IPS-20b (cell line): Measurements from ENCODE around the gene FAM3D.
"Not testable (repeated sequence)": the region's sequence is repeated elsewhere in the genome, so short reads cannot be mapped to it uniquely, and the experiment has no call there.

Experiments used
- H3K27ac ChIP-seq: one replicate; pipeline ENCODE4 v1.5.1; 2013; ENCODE audit warnings: low read length
- H3K27me3 ChIP-seq: 2 replicates; pipeline ENCODE4 v1.6.1; 2013; ENCODE audit warnings: mild to moderate bottlenecking, low read length, inconsistent platforms; ENCODE audit not compliant: insufficient read depth
- H3K36me3 ChIP-seq: 2 replicates; pipeline ENCODE4 v1.6.1; 2013; ENCODE audit warnings: low read depth, mild to moderate bottlenecking, inconsistent platforms, low read length, moderate library complexity; ENCODE audit not compliant: insufficient read depth
- H3K4me1 ChIP-seq: 2 replicates; pipeline ENCODE4 v1.6.1; 2013; ENCODE audit warnings: mild to moderate bottlenecking, control low read depth, inconsistent platforms, low read length, moderate library complexity; ENCODE audit not compliant: insufficient read depth
- H3K4me3 ChIP-seq: 2 replicates; pipeline ENCODE4 v1.5.1; 2013; ENCODE audit warnings: mild to moderate bottlenecking, low read length, inconsistent platforms
- H3K9ac ChIP-seq: 2 replicates; pipeline ENCODE4 v1.6.1; 2013; ENCODE audit warnings: low read depth, mild to moderate bottlenecking, inconsistent platforms, low read length, moderate library complexity
- H3K9me3 ChIP-seq: 2 replicates; pipeline ENCODE4 v1.6.1; 2013; ENCODE audit warnings: mild to moderate bottlenecking, low read depth, low read length, inconsistent platforms; ENCODE audit not compliant: insufficient read depth

Gene FAM3D

GRCh38 chr3:58681863-58682262 lies 15.3 kb upstream of the FAM3D start:
- no peak overlapping the region for H3K9ac ChIP-seq
- no peaks in the 10 kb centered on the region for H3K27me3 ChIP-seq
- no peak overlapping the region for H3K27ac ChIP-seq
- peaks cover 5% of the 10 kb centered on the region for H3K9me3 ChIP-seq
- no peak overlapping the region for H3K4me3 ChIP-seq
- H3K4me1 ChIP-seq: no peaks in the 10 kb centered on the region
- H3K36me3 ChIP-seq: no peaks in the 10 kb centered on the region

GRCh38 chr3:58680879-58681525 lies 14.4 kb upstream of the FAM3D start:
- no peak overlapping the region for H3K27ac ChIP-seq
- H3K27me3 ChIP-seq: no peaks in the 10 kb centered on the region
- H3K4me1 ChIP-seq: no peaks in the 10 kb centered on the region
- H3K4me3 ChIP-seq: no peak overlapping the region
- peaks cover 5% of the 10 kb centered on the region for H3K9me3 ChIP-seq
- no peak overlapping the region for H3K9ac ChIP-seq
- no peaks in the 10 kb centered on the region for H3K36me3 ChIP-seq

GRCh38 chr3:58679974-58680666 lies 13.5 kb upstream of the FAM3D start:
- Histone ChIP-seq H3K4me1 (no peaks in the 10 kb centered on the region), H3K27me3 (no peaks in the 10 kb centered on the region), H3K36me3 (no peaks in the 10 kb centered on the region), H3K4me3 (no peak overlapping the region), H3K27ac (no peak overlapping the region), H3K9ac (no peak overlapping the region), H3K9me3 (peaks cover 5% of the 10 kb centered on the region)

- Histone ChIP-seq H3K4me1 (no peaks in the 10 kb centered on the region), H3K9me3 (peaks cover 2% of the 10 kb centered on the region; the same call in 1 of the 2 replicates), H3K27ac (no peak overlapping the region), H3K4me3 (no peak overlapping the region), H3K9ac (no peak overlapping the region), H3K27me3 (no peaks in the 10 kb centered on the region), H3K36me3 (no peaks in the 10 kb centered on the region)
Observed at GRCh38 chr3:58679446-58679845, 12.9 kb upstream of the FAM3D start.

- not testable (repeated sequence) for H3K9ac ChIP-seq, H3K4me1 ChIP-seq, H3K36me3 ChIP-seq
Observed at GRCh38 chr3:58678177-58678970, 11.8 kb upstream of the FAM3D start.

GRCh38 chr3:58672880-58673279 lies 6.3 kb upstream of the FAM3D start:
- no peaks in the 10 kb centered on the region for H3K36me3 ChIP-seq
- H3K27ac ChIP-seq: no peak overlapping the region
- H3K4me1 ChIP-seq: no peaks in the 10 kb centered on the region
- H3K4me3 ChIP-seq: no peak overlapping the region
- H3K9me3 ChIP-seq: no peaks in the 10 kb centered on the region
- no peak overlapping the region for H3K9ac ChIP-seq
- H3K27me3 ChIP-seq: no peaks in the 10 kb centered on the region

More at GRCh38 chr3:58678177-58678970, 11.8 kb upstream of the FAM3D start:
- H3K27ac ChIP-seq, H3K27me3 ChIP-seq, H3K9me3 ChIP-seq, H3K4me3 ChIP-seq: not testable (repeated sequence)

- Histone ChIP-seq H3K9me3 (no peaks in the 10 kb centered on the region), H3K27me3 (no peaks in the 10 kb centered on the region), H3K9ac (no peak overlapping the region)
Observed at GRCh38 chr3:58672451-58672850, 5.9 kb upstream of the FAM3D start.

GRCh38 chr3:58670506-58671135 lies 4.0 kb upstream of the FAM3D start:
- no peaks in the 10 kb centered on the region for H3K27me3 ChIP-seq
- no peak overlapping the region for H3K9ac ChIP-seq
- no peaks in the 10 kb centered on the region for H3K9me3 ChIP-seq
- H3K36me3 ChIP-seq: no peaks in the 10 kb centered on the region
- H3K4me1 ChIP-seq: no peaks in the 10 kb centered on the region
- no peak overlapping the region for H3K27ac ChIP-seq
- no peak overlapping the region for H3K4me3 ChIP-seq

More at GRCh38 chr3:58672451-58672850, 5.9 kb upstream of the FAM3D start:
- Histone ChIP-seq H3K4me3 (no peak overlapping the region), H3K36me3 (no peaks in the 10 kb centered on the region), H3K27ac (no peak overlapping the region), H3K4me1 (no peaks in the 10 kb centered on the region)

- Histone ChIP-seq H3K27me3 (no peaks in the 10 kb centered on the region), H3K9me3 (no peaks in the 10 kb centered on the region), H3K4me3 (no peak overlapping the region), H3K27ac (no peak overlapping the region), H3K4me1 (no peaks in the 10 kb centered on the region), H3K9ac (no peak overlapping the region), H3K36me3 (no peaks in the 10 kb centered on the region)
Observed at GRCh38 chr3:58668247-58668646, 1.7 kb upstream of the FAM3D start.

- no peaks in the 10 kb centered on the region for H3K36me3 ChIP-seq
- no peaks in the 10 kb centered on the region for H3K4me1 ChIP-seq
- H3K9me3 ChIP-seq: no peaks in the 10 kb centered on the region
- no peak overlapping the region for H3K27ac ChIP-seq
- no peak overlapping the region for H3K4me3 ChIP-seq
- no peaks in the 10 kb centered on the region for H3K27me3 ChIP-seq
- H3K9ac ChIP-seq: no peak overlapping the region
Observed at GRCh38 chr3:58667704-58668103, 1.1 kb upstream of the FAM3D start.

GRCh38 chr3:58667229-58667628 lies 655 bp upstream of the FAM3D start:
- H3K4me3 ChIP-seq: no peak overlapping the region
- no peak overlapping the region for H3K9ac ChIP-seq
- no peaks in the 10 kb centered on the region for H3K27me3 ChIP-seq
- no peaks in the 10 kb centered on the region for H3K9me3 ChIP-seq
- no peak overlapping the region for H3K27ac ChIP-seq
- H3K4me1 ChIP-seq: no peaks in the 10 kb centered on the region
- no peaks in the 10 kb centered on the region for H3K36me3 ChIP-seq
